Measurements from ENCODE around the gene HACD4.

The HACD4 gene

GRCh38 chr9:21031091-21031807 is at the start of gene HACD4:
TSS of gene HACD4 (minus strand) at chr9:21031640. CDS start at chr9:21031590, 50 bp downstream.
- Mint-ChIP-seq H3K27ac (peak within 1 kb of the TSS; percentile 79), H3K27me3 (no peaks in the 10 kb centered on the region), H3K4me1 (ENCODE audit: low read depth) (peaks cover 38% of the 10 kb centered on the region), H3K9me3 (ENCODE audit: low read depth) (no peaks in the 10 kb centered on the region), H3K4me3 (peak within 1 kb of the TSS; percentile 72), H3K36me3 (peaks cover 7% of the 10 kb centered on the region)

- Mint-ChIP-seq H3K9me3 (ENCODE audit: low read depth) (peaks cover 3% of the 10 kb centered on the region), H3K4me3 (no peak overlapping the region), H3K27me3 (no peaks in the 10 kb centered on the region), H3K4me1 (ENCODE audit: low read depth) (peaks cover 25% of the 10 kb centered on the region), H3K36me3 (no peaks in the 10 kb centered on the region), H3K27ac (peak overlapping the region; percentile 35)
Measured at GRCh38 chr9:21080793-21081192, 49.4 kb upstream of the HACD4 start.

GRCh38 chr9:21078702-21079101 is 47.3 kb upstream of the HACD4 start:
- no peak overlapping the region for H3K27ac Mint-ChIP-seq
- H3K9me3 Mint-ChIP-seq (ENCODE audit: low read depth): peaks cover 3% of the 10 kb centered on the region
- H3K4me3 Mint-ChIP-seq: no peak overlapping the region
- H3K36me3 Mint-ChIP-seq: no peaks in the 10 kb centered on the region
- H3K27me3 Mint-ChIP-seq: no peaks in the 10 kb centered on the region
- peaks cover 25% of the 10 kb centered on the region for H3K4me1 Mint-ChIP-seq (ENCODE audit: low read depth)

- H3K27ac Mint-ChIP-seq: no peak within 1 kb of the TSS
Measured at GRCh38 chr9:21077781-21078180, 46.3 kb upstream of the HACD4 start, which contains the start of gene IFNB1. TSS of gene IFNB1 (minus strand) at chr9:21077942. CDS start at chr9:21077869, 73 bp downstream.

GRCh38 chr9:21075484-21075883 is 44.0 kb upstream of the HACD4 start:
- peaks cover 3% of the 10 kb centered on the region for H3K4me1 Mint-ChIP-seq (ENCODE audit: low read depth)
- peaks cover 5% of the 10 kb centered on the region for H3K36me3 Mint-ChIP-seq
- no peak overlapping the region for H3K27ac Mint-ChIP-seq
- H3K27me3 Mint-ChIP-seq: no peaks in the 10 kb centered on the region
- no peak overlapping the region for H3K4me3 Mint-ChIP-seq
- peaks cover 3% of the 10 kb centered on the region for H3K9me3 Mint-ChIP-seq (ENCODE audit: low read depth)

More at GRCh38 chr9:21077781-21078180, 46.3 kb upstream of the HACD4 start, which contains the start of gene IFNB1:
- Mint-ChIP-seq H3K36me3 (peaks cover 3% of the 10 kb centered on the region), H3K27me3 (no peaks in the 10 kb centered on the region), H3K4me3 (no peak within 1 kb of the TSS), H3K4me1 (ENCODE audit: low read depth) (peaks cover 23% of the 10 kb centered on the region), H3K9me3 (ENCODE audit: low read depth) (peaks cover 3% of the 10 kb centered on the region)

- Mint-ChIP-seq H3K36me3 (peaks cover 5% of the 10 kb centered on the region), H3K27me3 (no peaks in the 10 kb centered on the region), H3K4me3 (no peak overlapping the region), H3K4me1 (ENCODE audit: low read depth) (no peaks in the 10 kb centered on the region), H3K27ac (no peak overlapping the region), H3K9me3 (ENCODE audit: low read depth) (no peaks in the 10 kb centered on the region)
Measured at GRCh38 chr9:21070906-21071305, 39.5 kb upstream of the HACD4 start.

- Mint-ChIP-seq H3K27ac (no peak overlapping the region), H3K9me3 (ENCODE audit: low read depth) (no peaks in the 10 kb centered on the region), H3K27me3 (no peaks in the 10 kb centered on the region), H3K4me1 (ENCODE audit: low read depth) (no peaks in the 10 kb centered on the region), H3K4me3 (no peak overlapping the region), H3K36me3 (peaks cover 5% of the 10 kb centered on the region)
Measured at GRCh38 chr9:21070171-21070571, 38.7 kb upstream of the HACD4 start.

- Mint-ChIP-seq H3K9me3 (ENCODE audit: low read depth) (no peaks in the 10 kb centered on the region), H3K27me3 (no peaks in the 10 kb centered on the region), H3K4me3 (no peak overlapping the region), H3K36me3 (peaks cover 2% of the 10 kb centered on the region), H3K4me1 (ENCODE audit: low read depth) (peaks cover 22% of the 10 kb centered on the region), H3K27ac (peak overlapping the region; percentile 77)
Measured at GRCh38 chr9:21060919-21061561, 29.6 kb upstream of the HACD4 start.

- H3K9me3 Mint-ChIP-seq (ENCODE audit: low read depth): no peaks in the 10 kb centered on the region
- H3K27me3 Mint-ChIP-seq: no peaks in the 10 kb centered on the region
- no peak overlapping the region for H3K4me3 Mint-ChIP-seq
- no peak overlapping the region for H3K27ac Mint-ChIP-seq
- peaks cover 6% of the 10 kb centered on the region for H3K36me3 Mint-ChIP-seq
- peaks cover 21% of the 10 kb centered on the region for H3K4me1 Mint-ChIP-seq (ENCODE audit: low read depth)
Measured at GRCh38 chr9:21056931-21057330, 25.5 kb upstream of the HACD4 start.

- H3K9me3 Mint-ChIP-seq (ENCODE audit: low read depth): no peaks in the 10 kb centered on the region
- H3K27ac Mint-ChIP-seq: no peak overlapping the region
- H3K36me3 Mint-ChIP-seq: peaks cover 8% of the 10 kb centered on the region
- H3K27me3 Mint-ChIP-seq: no peaks in the 10 kb centered on the region
- H3K4me3 Mint-ChIP-seq: no peak overlapping the region
- peaks cover 2% of the 10 kb centered on the region for H3K4me1 Mint-ChIP-seq (ENCODE audit: low read depth)
Measured at GRCh38 chr9:21053851-21054250, 22.4 kb upstream of the HACD4 start.

GRCh38 chr9:21047281-21047691 is 15.8 kb upstream of the HACD4 start:
- Mint-ChIP-seq H3K36me3 (peaks cover 2% of the 10 kb centered on the region), H3K27me3 (no peaks in the 10 kb centered on the region), H3K4me3 (no peak overlapping the region), H3K4me1 (ENCODE audit: low read depth) (no peaks in the 10 kb centered on the region), H3K9me3 (ENCODE audit: low read depth) (no peaks in the 10 kb centered on the region), H3K27ac (no peak overlapping the region)

- peaks cover 8% of the 10 kb centered on the region for H3K4me1 Mint-ChIP-seq (ENCODE audit: low read depth)
- H3K27me3 Mint-ChIP-seq: no peaks in the 10 kb centered on the region
- H3K4me3 Mint-ChIP-seq: no peak overlapping the region
- H3K36me3 Mint-ChIP-seq: no peaks in the 10 kb centered on the region
- no peaks in the 10 kb centered on the region for H3K9me3 Mint-ChIP-seq (ENCODE audit: low read depth)
- H3K27ac Mint-ChIP-seq: no peak overlapping the region
Measured at GRCh38 chr9:21043841-21044240, 12.4 kb upstream of the HACD4 start.

GRCh38 chr9:21042466-21042865 is 11.0 kb upstream of the HACD4 start:
- no peaks in the 10 kb centered on the region for H3K9me3 Mint-ChIP-seq (ENCODE audit: low read depth)
- H3K4me3 Mint-ChIP-seq: no peak overlapping the region
- peaks cover 9% of the 10 kb centered on the region for H3K4me1 Mint-ChIP-seq (ENCODE audit: low read depth)
- H3K27ac Mint-ChIP-seq: no peak overlapping the region
- no peaks in the 10 kb centered on the region for H3K27me3 Mint-ChIP-seq
- no peaks in the 10 kb centered on the region for H3K36me3 Mint-ChIP-seq

GRCh38 chr9:21039302-21039701 is 7.9 kb upstream of the HACD4 start:
- no peak overlapping the region for H3K27ac Mint-ChIP-seq
- peaks cover 12% of the 10 kb centered on the region for H3K4me1 Mint-ChIP-seq (ENCODE audit: low read depth)
- no peaks in the 10 kb centered on the region for H3K9me3 Mint-ChIP-seq (ENCODE audit: low read depth)
- no peak overlapping the region for H3K4me3 Mint-ChIP-seq
- no peaks in the 10 kb centered on the region for H3K27me3 Mint-ChIP-seq
- H3K36me3 Mint-ChIP-seq: peaks cover 3% of the 10 kb centered on the region

- Mint-ChIP-seq H3K9me3 (ENCODE audit: low read depth) (no peaks in the 10 kb centered on the region), H3K4me3 (no peak overlapping the region), H3K27ac (no peak overlapping the region), H3K27me3 (no peaks in the 10 kb centered on the region), H3K36me3 (peaks cover 3% of the 10 kb centered on the region), H3K4me1 (ENCODE audit: low read depth) (peaks cover 26% of the 10 kb centered on the region)
Measured at GRCh38 chr9:21037278-21037677, 5.8 kb upstream of the HACD4 start.

Measured in activated naive CD8-positive, alpha-beta T cell (primary cell).